GM18868 (cell line): ENCODE data around the gene SASH1.
A peak's percentile ranks its signal among the peaks of the same experiment; 100 is the strongest.

Source experiments
- ATAC-seq: cut with Tn5 transposase; IDR thresholded peaks from one replicate; pipeline ENCODE4 v1.9.1; 2021; ENCODE audit warnings: mild to moderate bottlenecking, moderate library complexity; ENCODE audit not compliant: unreplicated experiment

The SASH1 gene

GRCh38 chr6:148491638-148492251 is 149.1 kb downstream of the SASH1 start:
- ATAC-seq, result no peak

- no peak for ATAC-seq
Observed at GRCh38 chr6:148492654-148493290, 150.1 kb downstream of the SASH1 start.

GRCh38 chr6:148493424-148493823 is 150.8 kb downstream of the SASH1 start:
- ATAC-seq, result no peak

GRCh38 chr6:148494226-148494625 is 151.6 kb downstream of the SASH1 start:
- no peak for ATAC-seq

- no peak for ATAC-seq
Observed at GRCh38 chr6:148495029-148495428, 152.4 kb downstream of the SASH1 start.

- ATAC-seq, result no peak
Observed at GRCh38 chr6:148497257-148497656, 154.6 kb downstream of the SASH1 start.

- ATAC-seq, result no peak
Observed at GRCh38 chr6:148497717-148498116, 155.1 kb downstream of the SASH1 start.

- ATAC-seq, result no peak
Observed at GRCh38 chr6:148500402-148500801, 157.8 kb downstream of the SASH1 start.

GRCh38 chr6:148501178-148501590 is 158.5 kb downstream of the SASH1 start:
- no peak for ATAC-seq

GRCh38 chr6:148502083-148502772 is 159.6 kb downstream of the SASH1 start:
- ATAC-seq, result no peak

GRCh38 chr6:148502773-148503135 is 160.1 kb downstream of the SASH1 start:
- no peak for ATAC-seq

GRCh38 chr6:148503703-148504102 is 161.1 kb downstream of the SASH1 start:
- no peak for ATAC-seq

- no peak for ATAC-seq
Observed at GRCh38 chr6:148507774-148508173, 165.1 kb downstream of the SASH1 start.

GRCh38 chr6:148508401-148509041 is 165.9 kb downstream of the SASH1 start:
- ATAC-seq, result no peak

- no peak for ATAC-seq
Observed at GRCh38 chr6:148509119-148509799, 166.6 kb downstream of the SASH1 start.

GRCh38 chr6:148509800-148510581 is 167.4 kb downstream of the SASH1 start:
- ATAC-seq, result peak; percentile 81

GRCh38 chr6:148513145-148514071 is 170.8 kb downstream of the SASH1 start:
- no peak for ATAC-seq

- ATAC-seq, result no peak
Observed at GRCh38 chr6:148514091-148514845, 171.6 kb downstream of the SASH1 start.

GRCh38 chr6:148516217-148516616 is 173.6 kb downstream of the SASH1 start:
- ATAC-seq, result no peak
